Subcutaneous abdominal adipose tissue (tissue), 5 donors: ENCODE data around the gene PROX2.

Source experiments
- H3K27ac ChIP-seq: one replicate; pipeline ENCODE4 v1.7.0; 2013; ENCODE audit warnings: low read depth, mild to moderate bottlenecking, inconsistent platforms, low read length, moderate library complexity
- H3K27me3 ChIP-seq, 5 donors: one replicate each; pipeline ENCODE4 v1.7.0; 2013; ENCODE audit warnings: low read length in 5 of 5, inconsistent platforms in 1 of 5; ENCODE audit not compliant: control insufficient read depth in 5 of 5, insufficient read depth in 4 of 5
- H3K36me3 ChIP-seq, 5 donors: one replicate each; pipeline ENCODE4 v1.7.0; 2013; ENCODE audit warnings: low read length in 5 of 5; ENCODE audit not compliant: control insufficient read depth in 5 of 5, insufficient read depth in 5 of 5
- H3K4me1 ChIP-seq, 5 donors: one replicate each; pipeline ENCODE4 v1.7.0; 2013; ENCODE audit warnings: low read length in 5 of 5, mild to moderate bottlenecking in 3 of 5, moderate library complexity in 1 of 5; ENCODE audit not compliant: control insufficient read depth in 5 of 5, insufficient read depth in 5 of 5
- H3K4me3 ChIP-seq, 5 donors: one replicate each; pipeline ENCODE4 v1.7.0; 2013; ENCODE audit warnings: low read length in 5 of 5, low read depth in 1 of 5
- H3K9ac ChIP-seq, 5 donors: one replicate each; pipeline ENCODE4 v1.7.0; 2013; ENCODE audit warnings: low read length in 5 of 5, mild to moderate bottlenecking in 4 of 5, moderate library complexity in 3 of 5
- H3K9me3 ChIP-seq, 5 donors: one replicate each; pipeline ENCODE4 v1.7.0; 2013; ENCODE audit warnings: low read length in 5 of 5; ENCODE audit not compliant: control insufficient read depth in 5 of 5
- donor health status: healthy.
- donor health status: healthy.
- donor health status: healthy.
- donor health status: healthy.
- donor health status: healthy.

Gene PROX2

GRCh38 chr14:74882103-74882920 is 6.4 kb upstream of the PROX2 start:
- peaks cover 8 to 56% (median 51%) of the 10 kb centered on the region in 5 donors for H3K4me1 ChIP-seq
- peaks cover 0 to 5% (median 2%) of the 10 kb centered on the region in 5 donors for H3K36me3 ChIP-seq
- peak overlapping the region; percentile 91 to 97 (median 94) for H3K4me3 ChIP-seq
- no peaks in the 10 kb centered on the region for H3K9me3 ChIP-seq
- peak overlapping the region; percentile 94 for H3K27ac ChIP-seq
- peak overlapping the region; percentile 82 to 98 (median 96) for H3K9ac ChIP-seq
- H3K27me3 ChIP-seq = no peaks in the 10 kb centered on the region

DNA sequence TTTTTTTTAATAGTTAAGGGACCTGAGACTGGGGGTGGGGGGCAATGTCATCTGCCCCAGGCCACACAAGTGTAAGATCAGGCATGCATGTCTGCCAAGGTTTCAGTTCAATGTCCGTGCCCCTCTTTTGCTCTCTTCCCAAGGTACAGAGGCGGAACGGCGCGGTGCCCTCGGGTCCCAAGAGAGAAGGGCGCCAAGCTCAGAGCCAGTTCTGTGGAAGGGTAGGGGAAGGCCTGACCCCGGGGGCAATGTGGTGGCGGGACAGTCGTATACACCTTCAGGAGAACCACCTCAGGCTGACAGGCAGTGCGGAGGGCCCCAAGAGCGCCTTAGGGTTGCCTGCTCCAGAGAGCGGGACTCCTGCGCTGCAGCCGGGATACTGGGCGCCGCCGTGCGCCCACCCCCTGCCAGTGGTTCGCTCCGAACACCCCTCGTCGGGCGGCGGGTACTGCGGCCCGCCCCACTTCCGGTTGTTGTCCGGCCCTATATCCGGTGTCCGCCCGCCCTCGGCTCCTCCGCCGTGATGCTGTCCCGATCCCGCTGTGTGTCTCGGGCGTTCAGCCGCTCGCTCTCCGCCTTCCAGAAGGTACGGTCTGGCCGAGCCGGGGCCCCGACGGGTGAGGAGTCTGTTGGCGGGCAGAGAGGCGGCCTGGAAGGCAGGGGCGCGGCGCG is 5.6 kb upstream of the PROX2 start, which contains the start of gene DLST:
DLST (plus strand) TSS at position 486 of the 672 bp plus-strand sequence; CDS start at position 524, 38 bp downstream.
- peaks cover 8 to 53% (median 50%) of the 10 kb centered on the region in 5 donors for H3K4me1 ChIP-seq
- H3K36me3 ChIP-seq = peaks cover 0 to 5% (median 2%) of the 10 kb centered on the region in 5 donors
- no peaks in the 10 kb centered on the region for H3K27me3 ChIP-seq
- peak within 1 kb of the TSS; percentile 82 to 98 (median 96) for H3K9ac ChIP-seq
- H3K4me3 ChIP-seq = peak within 1 kb of the TSS; percentile 91 to 97 (median 94)
- peak within 1 kb of the TSS; percentile 94 for H3K27ac ChIP-seq
- H3K9me3 ChIP-seq = no peaks in the 10 kb centered on the region

DNA sequence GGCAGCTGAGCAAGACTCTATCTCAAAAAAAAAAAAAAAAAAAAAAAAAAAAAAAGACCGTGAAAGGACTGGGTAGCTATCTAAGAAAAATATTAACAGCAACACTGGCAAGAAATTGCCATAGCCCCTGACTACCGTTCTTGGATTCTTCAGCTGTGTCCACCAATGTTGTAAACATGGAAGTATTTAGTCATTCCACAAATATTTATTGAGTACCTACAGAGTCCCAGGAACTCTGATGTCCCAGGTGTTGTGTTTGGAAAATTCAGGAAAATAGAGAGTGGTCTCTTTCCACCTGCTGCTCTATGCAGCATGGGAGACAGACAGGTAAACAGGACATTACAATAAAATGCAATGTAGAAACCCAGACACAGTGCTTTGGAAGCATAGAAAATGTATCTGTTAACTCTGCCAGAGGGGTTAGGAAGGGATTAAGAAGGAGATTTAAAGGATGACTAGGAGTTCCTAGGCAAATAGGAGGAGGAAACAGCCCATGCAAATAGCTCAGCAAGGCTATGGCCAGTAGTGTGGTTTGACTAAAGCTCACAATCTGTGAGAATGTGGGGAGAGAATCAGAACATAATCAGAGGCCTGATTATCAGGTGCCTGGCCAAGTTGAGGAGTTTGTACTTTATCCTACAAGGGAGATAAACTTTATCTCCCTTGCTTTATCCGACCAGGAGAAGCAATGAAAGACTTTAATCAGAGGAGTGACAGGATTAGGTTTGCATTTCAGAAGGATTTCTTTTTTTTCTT is 3.7 kb upstream of the PROX2 start:
- H3K27me3 ChIP-seq = no peaks in the 10 kb centered on the region
- H3K9ac ChIP-seq = no peak overlapping the region
- H3K4me3 ChIP-seq = no peak overlapping the region
- no peaks in the 10 kb centered on the region for H3K36me3 ChIP-seq
- no peak overlapping the region for H3K27ac ChIP-seq
- H3K9me3 ChIP-seq = no peaks in the 10 kb centered on the region
- H3K4me1 ChIP-seq = peaks cover 8 to 41% (median 37%) of the 10 kb centered on the region in 5 donors

- Histone ChIP-seq H3K9ac (no peak overlapping the region), H3K36me3 (no peaks in the 10 kb centered on the region), H3K9me3 (no peaks in the 10 kb centered on the region), H3K4me3 (no peak overlapping the region), H3K27ac (no peak overlapping the region), H3K4me1 (peaks cover 0 to 8% (median 3%) of the 10 kb centered on the region in 5 donors), H3K27me3 (no peaks in the 10 kb centered on the region)
Measured at GRCh38 chr14:74875204-74875603, 741 bp downstream of the PROX2 start.

DNA sequence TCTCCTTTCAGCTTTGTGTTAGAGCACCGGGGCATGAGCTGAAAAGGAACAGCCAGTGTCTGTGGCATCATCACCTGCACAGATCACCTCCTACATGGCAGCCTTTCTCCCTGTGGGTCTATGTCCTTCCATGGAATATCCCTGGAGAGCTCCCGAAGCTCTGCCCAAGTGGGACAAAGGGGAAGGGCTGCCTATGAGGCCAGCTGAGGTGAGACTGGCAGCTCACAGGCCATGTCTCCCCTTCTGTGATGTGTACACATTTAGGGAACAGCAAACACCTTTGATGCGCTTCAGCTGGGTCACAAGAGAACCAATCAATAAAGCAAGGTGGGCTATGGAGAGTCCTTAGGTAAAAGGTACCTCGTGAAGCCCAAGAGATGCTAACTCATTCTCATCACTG is 4.1 kb downstream of the PROX2 start:
- Histone ChIP-seq H3K4me1 (peaks cover 0 to 8% (median 3%) of the 10 kb centered on the region in 5 donors), H3K9me3 (no peaks in the 10 kb centered on the region)

DNA sequence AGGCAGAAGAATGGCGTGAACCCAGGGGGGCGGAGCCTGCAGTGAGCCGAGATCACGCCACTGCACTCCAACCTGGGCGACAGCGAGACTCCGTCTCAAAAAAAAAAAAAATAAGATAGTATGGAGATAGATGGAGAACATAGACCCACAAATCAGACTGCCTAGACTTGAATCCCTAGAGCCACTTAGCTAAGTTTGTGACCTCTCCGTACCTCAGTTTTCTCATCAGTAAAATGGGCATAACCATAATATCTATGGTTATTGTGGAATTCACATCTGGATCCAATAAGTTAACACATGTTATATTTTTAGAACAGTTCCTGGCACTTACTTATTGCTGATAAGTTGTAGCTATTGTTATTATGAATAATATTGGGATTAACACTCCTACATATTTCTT is 7.2 kb downstream of the PROX2 start:
- no peaks in the 10 kb centered on the region for H3K9me3 ChIP-seq
- no peak overlapping the region for H3K9ac ChIP-seq
- H3K27ac ChIP-seq = no peak overlapping the region
- no peaks in the 10 kb centered on the region for H3K27me3 ChIP-seq
- H3K4me1 ChIP-seq = no peaks in the 10 kb centered on the region
- no peak overlapping the region for H3K4me3 ChIP-seq
- H3K36me3 ChIP-seq = no peaks in the 10 kb centered on the region

More for the DNA sequence above, 4.1 kb downstream of the PROX2 start:
- no peak overlapping the region for H3K4me3 ChIP-seq
- H3K9ac ChIP-seq = no peak overlapping the region
- H3K36me3 ChIP-seq = no peaks in the 10 kb centered on the region
- H3K27ac ChIP-seq = no peak overlapping the region
- H3K27me3 ChIP-seq = no peaks in the 10 kb centered on the region

DNA sequence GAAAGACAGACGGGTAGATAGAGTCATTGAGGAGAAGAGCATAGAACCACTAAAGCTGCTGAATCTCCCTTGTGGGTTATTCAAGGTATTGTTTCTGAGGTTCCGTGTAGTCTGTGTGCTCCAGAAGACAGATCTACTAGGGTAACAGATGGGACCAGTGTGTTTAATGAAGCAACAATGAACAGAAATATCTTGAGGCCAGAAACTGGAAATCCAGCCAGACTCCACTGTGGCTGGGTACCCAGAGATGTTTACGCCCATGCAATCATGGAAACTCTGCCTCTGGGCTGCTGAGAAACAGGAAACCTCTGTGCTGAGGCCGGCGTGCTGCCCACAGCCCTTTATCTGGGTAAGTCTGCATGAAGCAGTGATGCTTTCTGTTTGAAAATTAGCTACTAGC is 8.3 kb downstream of the PROX2 start:
- H3K27me3 ChIP-seq = no peaks in the 10 kb centered on the region
- no peaks in the 10 kb centered on the region for H3K9me3 ChIP-seq
- H3K36me3 ChIP-seq = no peaks in the 10 kb centered on the region
- H3K4me3 ChIP-seq = no peak overlapping the region
- no peak overlapping the region for H3K9ac ChIP-seq
- peaks cover 0 to 9% (median 0%) of the 10 kb centered on the region in 5 donors for H3K4me1 ChIP-seq
- no peak overlapping the region for H3K27ac ChIP-seq

- Histone ChIP-seq H3K36me3 (no peaks in the 10 kb centered on the region), H3K9ac (no peak overlapping the region), H3K27ac (no peak overlapping the region), H3K27me3 (no peaks in the 10 kb centered on the region), H3K4me3 (no peak overlapping the region), H3K4me1 (peaks cover 0 to 9% (median 0%) of the 10 kb centered on the region in 5 donors), H3K9me3 (no peaks in the 10 kb centered on the region)
Measured at GRCh38 chr14:74866708-74867389, 9.1 kb downstream of the PROX2 start.

- Histone ChIP-seq H3K9me3 (no peaks in the 10 kb centered on the region), H3K27ac (no peak overlapping the region), H3K36me3 (no peaks in the 10 kb centered on the region), H3K4me3 (no peak overlapping the region), H3K27me3 (no peaks in the 10 kb centered on the region), H3K4me1 (peaks cover 0 to 15% (median 7%) of the 10 kb centered on the region in 5 donors), H3K9ac (no peak overlapping the region)
Measured at GRCh38 chr14:74865156-74865555, 10.8 kb downstream of the PROX2 start.
